Immature natural killer cell (primary cell): Measurements from ENCODE around the gene CDC42SE1. TPM values are rescaled to one million over a fixed set of nuclear protein-coding genes. Genes with fewer than 3 reads are reported as not detected.

Source experiments
- DNase-seq, 3 donors: peaks; one replicate each; pipeline ENCODE4 v3.0.0; 2022; ENCODE audit warnings: mixed read lengths in 1 of 3
- H3K27ac Mint-ChIP-seq, 6 donors: one replicate each; pipeline ENCODE4 v1.8.0; 2020; ENCODE audit warnings: mixed read lengths in 6 of 6, mild to moderate bottlenecking in 5 of 6, inconsistent platforms in 4 of 6, moderate library complexity in 3 of 6
- H3K27me3 Mint-ChIP-seq, 3 donors: one replicate each; pipeline ENCODE4 v1.8.0; 2020 to 2021; ENCODE audit warnings: low read depth in 3 of 3, mild to moderate bottlenecking in 3 of 3, mixed read lengths in 3 of 3, moderate library complexity in 3 of 3, inconsistent platforms in 1 of 3
- H3K36me3 Mint-ChIP-seq, 3 donors: one replicate each; pipeline ENCODE4 v1.8.0; 2020; ENCODE audit warnings: mixed read lengths in 3 of 3, inconsistent platforms in 2 of 3, mild to moderate bottlenecking in 2 of 3
- H3K4me1 Mint-ChIP-seq, 2 donors: one replicate each; pipeline ENCODE4 v1.8.0; 2020; ENCODE audit warnings: inconsistent platforms in 2 of 2, mild to moderate bottlenecking in 2 of 2, mixed read lengths in 2 of 2, moderate library complexity in 1 of 2
- H3K4me3 Mint-ChIP-seq, 5 donors: one replicate each; pipeline ENCODE4 v1.8.0; 2020; ENCODE audit warnings: mild to moderate bottlenecking in 5 of 5, mixed read lengths in 5 of 5, inconsistent platforms in 3 of 5, moderate library complexity in 3 of 5
- H3K9me3 Mint-ChIP-seq, 6 donors: one replicate each; pipeline ENCODE4 v1.8.0; 2020; ENCODE audit warnings: mild to moderate bottlenecking in 6 of 6, mixed read lengths in 6 of 6, inconsistent platforms in 4 of 6, moderate library complexity in 3 of 6
- polyA plus RNA-seq, 3 donors: library from polyadenylated mRNA; unstranded; fragments of 300-500 nt; fragmentation: Illumina TruSeq; gene quantifications; one replicate each; pipeline ENCODE4 v1.2.3, GENCODE V29; 2021

Gene CDC42SE1
- polyA plus RNA-seq, 3 donors from 2014 or later = 129 to 177 (median 150) TPM

DNA sequence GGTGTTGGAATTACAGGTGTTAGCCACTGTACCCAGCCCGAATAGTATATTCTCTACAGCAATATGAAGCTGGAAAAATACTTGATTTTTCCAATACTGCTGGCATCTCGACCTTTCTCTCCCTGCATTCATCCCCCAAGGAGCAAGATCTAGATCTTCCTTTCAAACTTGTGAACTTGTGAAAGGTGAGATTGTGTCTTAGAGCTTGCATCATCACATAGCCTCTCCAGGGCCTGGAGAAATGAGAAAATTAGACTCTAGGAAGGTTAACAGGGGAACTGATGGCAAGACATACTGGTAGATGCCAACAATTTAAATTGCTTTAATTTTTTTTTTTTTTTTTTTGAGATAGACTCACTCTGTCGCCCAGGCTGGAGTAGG is 49.1 kb downstream of the CDC42SE1 start:
- DNase-seq = no peak
- Mint-ChIP-seq H3K9me3 (no peaks in the 10 kb centered on the region), H3K4me1 (peaks cover 62 to 68% of the 10 kb centered on the region in 2 donors), H3K36me3 (peaks cover 4 to 8% (median 5%) of the 10 kb centered on the region in 3 donors), H3K4me3 (peak overlapping the region in 3 of 5 donors; percentile 33 to 95 (median 94)), H3K27ac (peak overlapping the region in 3 of 6 donors; percentile 77 to 98 (median 95)), H3K27me3 (peaks cover 12 to 14% (median 13%) of the 10 kb centered on the region in 3 donors)

DNA sequence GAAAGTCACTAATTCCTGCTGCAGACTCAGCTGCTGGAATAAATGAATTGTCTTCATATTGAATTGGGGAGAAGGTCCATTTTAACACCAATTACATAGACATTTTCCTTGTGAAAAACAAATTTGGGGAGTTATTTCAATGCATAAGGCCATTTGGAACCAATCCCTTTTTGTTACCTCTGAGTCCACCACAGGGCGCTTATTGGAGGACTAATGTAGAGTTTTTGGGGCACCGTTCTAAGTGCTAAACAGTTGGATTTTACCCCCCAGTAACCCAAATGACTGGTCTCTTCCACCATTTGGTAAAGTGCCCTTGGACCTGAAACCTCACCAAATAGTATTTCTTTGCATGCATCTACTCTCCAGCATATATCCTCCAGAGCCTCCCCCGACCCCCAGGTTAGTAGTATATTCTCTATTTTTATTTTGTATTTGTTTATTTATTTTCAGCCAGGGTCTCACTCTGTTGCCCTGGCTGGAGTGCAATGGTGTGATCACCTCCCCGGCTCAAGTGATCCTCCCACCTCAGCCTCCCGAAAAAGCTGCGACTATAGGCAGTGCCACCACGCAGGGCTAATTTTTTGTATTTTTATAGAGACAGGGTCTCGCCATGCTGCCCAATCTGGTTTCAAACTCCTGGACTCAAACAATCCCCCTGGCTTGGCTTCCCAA is 49.6 kb downstream of the CDC42SE1 start:
- no peaks in the 10 kb centered on the region for H3K9me3 Mint-ChIP-seq
- H3K4me3 Mint-ChIP-seq = peak overlapping the region; percentile 94 to 96 (median 95)
- H3K4me1 Mint-ChIP-seq = peaks cover 62 to 74% of the 10 kb centered on the region in 2 donors
- peak overlapping the region; percentile 95 to 100 (median 98) for H3K27ac Mint-ChIP-seq
- DNase-seq = no peak
- peaks cover 12 to 14% (median 13%) of the 10 kb centered on the region in 3 donors for H3K27me3 Mint-ChIP-seq
- peaks cover 4 to 8% (median 5%) of the 10 kb centered on the region in 3 donors for H3K36me3 Mint-ChIP-seq

DNA sequence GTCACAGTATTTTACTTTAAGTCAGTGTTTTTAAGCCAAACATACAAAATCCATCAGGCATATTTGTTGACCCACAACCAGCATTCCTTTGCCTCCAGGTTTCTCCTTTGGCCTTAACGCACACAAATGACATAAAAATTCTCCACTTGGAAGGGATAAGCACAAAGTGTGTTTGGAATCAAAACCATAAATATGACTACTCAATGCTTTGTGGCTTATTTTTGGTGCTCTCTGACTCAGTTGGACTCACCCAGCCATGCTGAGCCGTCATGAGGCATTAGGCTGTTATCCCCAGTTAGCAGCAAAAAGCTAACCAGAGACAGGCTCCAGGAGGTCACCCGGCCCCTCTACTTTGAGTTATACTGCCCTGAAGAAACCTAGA is 50.2 kb downstream of the CDC42SE1 start:
- DNase-seq = no peak
- Mint-ChIP-seq H3K27ac (peak overlapping the region; percentile 95 to 100 (median 98)), H3K4me3 (peak overlapping the region; percentile 94 to 96 (median 95)), H3K36me3 (peaks cover 4 to 8% (median 5%) of the 10 kb centered on the region in 3 donors), H3K27me3 (peaks cover 11 to 14% (median 12%) of the 10 kb centered on the region in 3 donors), H3K4me1 (peaks cover 64 to 76% of the 10 kb centered on the region in 2 donors), H3K9me3 (no peaks in the 10 kb centered on the region)

DNA sequence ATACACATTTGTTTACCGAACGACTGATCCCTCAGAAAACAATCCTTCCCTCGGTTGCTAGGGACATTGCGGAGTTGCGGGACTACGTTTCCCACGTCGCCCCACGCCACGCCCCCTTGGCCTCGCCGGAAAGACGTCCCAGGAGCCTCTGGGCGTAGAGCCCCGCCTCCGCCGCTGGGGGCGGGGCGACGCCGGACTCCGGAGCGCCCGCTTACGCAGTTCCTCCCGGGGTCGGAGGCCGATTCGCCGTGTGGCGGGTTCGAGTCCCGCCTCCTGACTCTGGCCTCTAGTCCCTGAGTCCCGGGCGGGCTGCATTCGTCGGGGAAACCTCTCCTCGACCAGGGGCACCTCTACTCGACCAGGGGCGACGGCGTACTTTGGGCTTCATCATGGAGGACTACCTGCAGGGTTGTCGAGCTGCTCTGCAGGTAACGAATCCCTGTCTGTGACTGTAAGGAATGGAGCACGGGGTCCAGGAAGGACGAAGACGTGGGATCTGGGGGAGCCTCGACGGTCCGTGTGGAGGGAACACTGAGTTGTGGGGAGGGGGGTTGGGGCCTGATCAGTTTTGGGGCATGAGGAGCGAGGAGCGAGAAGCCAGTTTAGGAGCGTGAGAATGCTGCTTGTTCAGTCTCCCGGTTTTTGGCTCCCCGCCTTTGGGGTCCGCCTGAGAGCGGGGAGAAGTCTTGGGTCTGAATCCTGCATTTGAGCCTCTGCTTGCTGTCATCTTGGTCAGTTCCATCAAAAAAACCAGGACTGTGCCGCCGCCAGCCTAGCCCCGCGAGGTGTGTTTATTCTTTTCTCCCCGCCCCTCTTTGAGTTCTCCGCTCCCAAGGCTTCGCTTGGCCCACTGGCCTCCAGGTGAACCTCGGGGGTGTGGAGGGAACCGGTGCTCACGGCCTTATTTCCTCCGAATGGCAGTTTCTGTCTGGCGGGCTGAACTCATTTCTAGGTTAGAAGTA is 50.9 kb downstream of the CDC42SE1 start, which contains the start of gene PRUNE1:
PRUNE1 (plus strand) TSS at position 206 of the 962 bp plus-strand sequence; CDS start at position 390, 184 bp downstream.
- Mint-ChIP-seq H3K4me3 (peak within 1 kb of the TSS; percentile 94 to 96 (median 95)), H3K4me1 (peaks cover 65 to 77% of the 10 kb centered on the region in 2 donors), H3K27me3 (peaks cover 11 to 14% (median 12%) of the 10 kb centered on the region in 3 donors), H3K36me3 (peaks cover 4 to 7% (median 5%) of the 10 kb centered on the region in 3 donors), H3K27ac (peak within 1 kb of the TSS; percentile 95 to 100 (median 98)), H3K9me3 (no peaks in the 10 kb centered on the region)
- peak; percentile 95 to 96 (median 95) for DNase-seq

DNA sequence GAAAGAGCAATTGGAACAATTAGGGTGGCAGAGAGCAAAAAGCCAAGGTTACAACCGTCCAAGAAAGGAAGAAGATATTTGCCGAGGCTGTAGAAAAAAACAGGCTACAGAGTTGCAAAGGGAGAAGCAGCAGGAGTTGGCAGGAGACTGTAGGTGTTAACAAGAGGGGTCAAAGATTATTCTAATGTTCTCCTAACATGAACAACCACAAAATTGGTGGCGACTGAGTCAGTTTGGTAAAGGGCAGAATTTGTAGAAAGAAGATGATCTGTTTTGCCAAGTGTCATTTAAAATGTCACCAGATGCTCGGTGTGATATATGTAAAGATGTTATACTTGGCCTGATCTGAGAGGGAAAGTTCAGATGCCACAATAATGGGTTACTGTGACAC is 51.6 kb downstream of the CDC42SE1 start:
- Mint-ChIP-seq H3K4me3 (peak overlapping the region; percentile 94 to 96 (median 95)), H3K9me3 (no peaks in the 10 kb centered on the region), H3K4me1 (peaks cover 70 to 84% of the 10 kb centered on the region in 2 donors), H3K36me3 (peaks cover 4 to 5% (median 4%) of the 10 kb centered on the region in 3 donors), H3K27me3 (peaks cover 11 to 14% (median 12%) of the 10 kb centered on the region in 3 donors), H3K27ac (peak overlapping the region; percentile 95 to 100 (median 98))
- no peak for DNase-seq

DNA sequence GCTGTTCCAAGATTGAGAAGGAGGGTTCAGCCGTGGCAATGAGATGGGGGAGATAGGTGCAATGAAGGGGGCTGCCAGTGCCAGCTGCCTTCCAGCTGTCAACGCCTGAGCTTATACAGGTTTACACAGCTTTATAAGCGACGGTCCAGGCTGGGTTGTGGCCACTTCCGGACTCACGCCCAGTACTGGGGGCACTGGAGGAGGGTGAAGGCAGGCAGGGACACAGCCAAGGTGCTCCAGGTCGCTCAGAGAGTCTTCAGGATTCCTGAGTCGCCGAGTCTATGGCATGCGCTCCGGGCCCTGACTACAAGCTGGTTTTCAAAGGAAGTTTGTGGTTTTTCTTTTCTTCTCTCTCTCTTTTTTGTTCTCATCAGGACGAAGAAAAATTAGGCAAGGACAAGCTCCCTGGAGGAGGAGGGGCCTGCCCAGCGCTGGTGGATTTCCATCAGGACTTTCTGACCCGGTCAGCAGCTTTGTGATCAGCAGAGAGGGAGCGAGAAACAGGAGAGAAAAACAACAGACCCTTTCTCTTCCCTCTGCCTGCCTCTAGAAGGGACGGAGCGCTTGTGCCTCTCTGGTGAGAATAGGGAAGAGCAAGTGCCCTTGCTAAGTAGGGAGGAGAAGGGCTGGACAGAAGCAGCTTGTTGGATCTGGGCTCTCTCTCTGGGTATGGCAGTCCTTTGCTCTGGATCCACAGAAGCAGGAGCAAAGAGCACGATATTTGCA is 52.9 kb downstream of the CDC42SE1 start, which contains the start of gene MINDY1:
MINDY1 (minus strand) TSS at position 576 of the 726 bp plus-strand sequence. CDS start 4,285 bp downstream, outside the sequence.
- H3K9me3 Mint-ChIP-seq = no peaks in the 10 kb centered on the region
- H3K27ac Mint-ChIP-seq = peak within 1 kb of the TSS; percentile 95 to 100 (median 98)
- peaks cover 0 to 10% (median 4%) of the 10 kb centered on the region in 3 donors for H3K36me3 Mint-ChIP-seq
- DNase-seq = peak; percentile 35 to 43 (median 39)
- H3K27me3 Mint-ChIP-seq = peaks cover 11 to 12% (median 12%) of the 10 kb centered on the region in 3 donors
- H3K4me3 Mint-ChIP-seq = peak within 1 kb of the TSS; percentile 94 to 96 (median 95)
- H3K4me1 Mint-ChIP-seq = peaks cover 68 to 76% of the 10 kb centered on the region in 2 donors

DNA sequence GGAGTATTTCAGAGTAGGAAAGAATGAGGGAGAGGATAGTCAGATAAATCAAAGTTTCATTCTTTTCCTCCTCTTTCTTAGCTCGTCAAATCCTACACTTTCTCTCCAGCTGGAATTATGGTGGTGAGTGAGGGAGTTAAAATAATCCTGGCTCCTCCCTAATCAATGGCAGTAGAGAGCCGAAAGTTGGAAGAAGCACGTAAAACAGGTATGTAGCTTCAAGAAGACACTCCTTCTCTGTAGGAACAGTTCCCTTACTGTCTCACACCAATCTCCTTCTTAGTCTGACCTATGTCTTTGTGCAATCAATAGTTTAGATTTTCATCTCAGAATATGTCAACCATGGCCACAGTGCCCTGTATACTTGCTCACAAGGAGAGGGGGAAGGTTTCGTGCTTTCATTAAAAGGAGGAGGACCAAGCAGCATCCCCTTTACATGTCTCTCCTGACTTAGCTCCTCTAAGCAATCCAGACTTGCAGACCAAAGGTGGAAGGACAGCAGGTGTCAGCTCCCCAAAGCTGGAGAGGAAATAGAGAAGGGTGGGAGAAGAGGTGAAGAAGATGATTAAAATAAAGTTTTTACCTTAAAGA is 53.6 kb downstream of the CDC42SE1 start:
- H3K9me3 Mint-ChIP-seq = no peaks in the 10 kb centered on the region
- H3K4me3 Mint-ChIP-seq = peak overlapping the region; percentile 94 to 96 (median 95)
- DNase-seq = no peak
- peaks cover 0 to 6% (median 4%) of the 10 kb centered on the region in 3 donors for H3K36me3 Mint-ChIP-seq
- H3K4me1 Mint-ChIP-seq = peaks cover 62 to 69% of the 10 kb centered on the region in 2 donors
- peak overlapping the region; percentile 95 to 100 (median 98) for H3K27ac Mint-ChIP-seq
- H3K27me3 Mint-ChIP-seq = peaks cover 11 to 12% (median 12%) of the 10 kb centered on the region in 3 donors

DNA sequence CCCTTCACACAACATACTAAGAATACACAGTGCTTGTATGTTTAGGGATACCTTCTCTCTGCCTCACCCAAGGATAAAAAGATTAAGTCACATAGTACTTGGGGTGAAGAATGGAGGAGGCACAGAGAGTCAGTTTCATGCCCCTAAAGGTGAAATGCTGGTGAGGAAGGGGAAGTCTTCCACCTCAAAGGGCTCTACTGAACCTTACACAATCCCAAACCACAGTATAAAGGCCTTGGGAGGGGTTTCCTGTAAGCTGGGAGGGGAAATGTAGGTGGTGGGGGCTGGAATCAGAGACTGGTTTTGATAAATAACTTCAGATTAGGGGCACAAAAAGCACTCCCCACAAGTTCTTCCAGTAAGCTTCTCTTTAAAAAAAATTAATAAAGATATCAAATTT is 56.2 kb downstream of the CDC42SE1 start:
- Mint-ChIP-seq H3K36me3 (peaks cover 4 to 6% (median 4%) of the 10 kb centered on the region in 3 donors), H3K4me1 (peaks cover 40 to 46% of the 10 kb centered on the region in 2 donors), H3K4me3 (no peak overlapping the region), H3K27me3 (peaks cover 8 to 15% (median 10%) of the 10 kb centered on the region in 3 donors), H3K9me3 (no peaks in the 10 kb centered on the region), H3K27ac (peak overlapping the region in 1 of 6 donors; percentile 8)
- DNase-seq = no peak

DNA sequence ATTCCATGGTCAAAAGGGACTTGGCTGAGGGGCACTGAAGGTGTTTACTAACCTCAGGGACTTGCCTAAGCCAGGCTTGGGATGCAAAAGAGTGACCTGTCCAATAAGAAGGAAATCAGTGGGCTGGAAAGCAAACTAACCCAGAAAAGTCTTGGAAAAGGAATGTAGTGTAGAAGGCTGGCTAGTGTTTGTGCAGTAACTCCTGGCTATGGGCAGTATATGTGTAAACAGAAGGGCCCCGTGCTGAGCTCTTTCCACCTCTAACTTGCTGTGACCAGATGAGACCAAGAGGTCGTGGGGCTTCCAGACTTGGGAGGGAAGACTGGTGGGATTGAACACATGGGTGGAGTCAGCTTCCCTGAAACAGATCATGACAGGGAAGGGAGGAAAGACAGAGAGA is 56.8 kb downstream of the CDC42SE1 start:
- no peak overlapping the region for H3K27ac Mint-ChIP-seq
- DNase-seq = no peak
- no peaks in the 10 kb centered on the region for H3K9me3 Mint-ChIP-seq
- H3K4me1 Mint-ChIP-seq = peaks cover 34 to 41% of the 10 kb centered on the region in 2 donors
- H3K27me3 Mint-ChIP-seq = peaks cover 3 to 9% (median 5%) of the 10 kb centered on the region in 3 donors
- H3K36me3 Mint-ChIP-seq = peaks cover 4 to 6% (median 4%) of the 10 kb centered on the region in 3 donors
- H3K4me3 Mint-ChIP-seq = peak overlapping the region in 1 of 5 donors; percentile 56

DNA sequence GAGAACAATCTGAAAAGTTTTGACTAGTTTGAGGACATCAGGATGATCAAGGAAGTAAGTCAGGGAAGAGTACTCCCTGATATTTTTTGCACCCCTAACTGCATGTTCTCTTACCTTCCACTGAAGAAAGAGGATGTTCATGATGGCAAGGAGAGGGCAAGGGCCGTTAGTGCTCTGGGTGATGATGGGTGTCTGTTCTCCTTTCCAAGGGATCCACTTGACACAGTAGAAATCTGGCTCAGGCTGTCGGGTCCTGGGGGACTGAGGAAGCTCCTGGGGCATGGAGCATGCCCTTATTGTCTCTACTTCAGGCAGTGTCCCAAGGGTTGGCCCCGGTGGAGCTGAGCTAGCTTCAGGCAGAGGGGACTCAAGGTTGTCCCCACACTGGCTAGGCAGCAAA is 57.4 kb downstream of the CDC42SE1 start:
- peaks cover 29 to 35% of the 10 kb centered on the region in 2 donors for H3K4me1 Mint-ChIP-seq
- H3K36me3 Mint-ChIP-seq = peaks cover 4 to 6% (median 4%) of the 10 kb centered on the region in 3 donors
- no peak overlapping the region for H3K27ac Mint-ChIP-seq
- no peak for DNase-seq
- H3K9me3 Mint-ChIP-seq = no peaks in the 10 kb centered on the region
- no peak overlapping the region for H3K4me3 Mint-ChIP-seq
- H3K27me3 Mint-ChIP-seq = peaks cover 3 to 9% (median 5%) of the 10 kb centered on the region in 3 donors

DNA sequence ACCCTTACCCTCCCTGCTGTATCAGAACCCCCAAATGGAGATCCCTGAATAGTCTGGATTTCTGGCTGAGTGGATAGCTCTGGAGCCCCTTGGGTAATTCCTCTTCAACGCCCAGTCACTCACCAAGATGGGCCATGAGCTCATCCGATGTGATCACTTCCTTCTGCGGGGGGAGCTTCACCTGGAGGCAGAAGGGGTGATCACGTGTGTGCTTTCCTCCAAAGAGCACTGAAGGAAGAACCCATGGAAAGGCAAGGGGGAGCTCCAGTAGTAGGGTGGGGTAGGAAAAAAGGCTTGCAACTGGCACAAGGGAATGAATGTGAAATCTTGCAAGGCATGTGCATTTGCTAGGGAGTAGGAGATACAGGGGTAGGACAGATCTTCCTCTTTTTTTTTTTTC is 57.8 kb downstream of the CDC42SE1 start:
- no peak overlapping the region for H3K27ac Mint-ChIP-seq
- no peak for DNase-seq
- H3K9me3 Mint-ChIP-seq = no peaks in the 10 kb centered on the region
- H3K27me3 Mint-ChIP-seq = peaks cover 3 to 9% (median 5%) of the 10 kb centered on the region in 3 donors
- peaks cover 4 to 6% (median 4%) of the 10 kb centered on the region in 3 donors for H3K36me3 Mint-ChIP-seq
- peaks cover 24 to 31% of the 10 kb centered on the region in 2 donors for H3K4me1 Mint-ChIP-seq
- no peak overlapping the region for H3K4me3 Mint-ChIP-seq
